GM10248 (cell line): Measurements from ENCODE around the gene NDUFV2.

ENCODE experiments used
- CTCF ChIA-PET: fragments of 300-600 bp; sonication (Branson Sonifier 250); formaldehyde crosslinking; extraction: SDS; loops from one replicate; lab custom pipeline; 2021; ENCODE audit warnings: antibody characterized with exemption; lab: Yijun Ruan, JAX
- POLR2A ChIA-PET: fragments of 350-650 bp; sonication (Branson Sonifier 250); formaldehyde crosslinking; extraction: SDS; loops from one replicate; lab custom pipeline; 2020; ENCODE audit warnings: antibody characterized with exemption; lab: Yijun Ruan, JAX
- DNase-seq: peaks from one replicate; pipeline ENCODE4 v3.0.0; 2012; ENCODE audit errors: extremely low spot score
- TF ChIP-seq, protein P1 (sequence below): IDR thresholded peaks from 2 replicates; pipeline ENCODE4 v1.5.1; 2012; ENCODE audit warnings: mild to moderate bottlenecking, low read depth; ENCODE audit errors: extremely low read depth, missing control alignments, control extremely low read depth

Gene NDUFV2

DNA sequence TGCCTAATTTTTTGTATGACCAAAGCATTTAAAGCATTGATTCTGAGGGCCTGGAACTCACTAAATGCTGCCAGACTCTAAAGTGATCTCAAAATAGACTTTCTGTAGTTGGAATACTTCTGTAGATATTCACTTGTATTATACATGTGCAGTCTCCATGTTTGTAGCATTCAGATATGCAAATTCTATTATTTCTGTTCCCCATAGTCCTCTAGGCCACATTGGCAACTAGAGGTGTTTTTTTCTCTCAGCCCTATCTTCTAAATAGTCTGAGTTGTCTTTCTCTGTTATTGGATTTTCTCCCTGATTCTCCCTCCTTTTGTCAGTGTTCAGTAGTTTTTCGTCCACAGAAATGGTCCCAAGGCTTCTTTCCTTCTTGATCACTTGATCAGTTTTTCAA lies 72.6 kb downstream of the NDUFV2 start:
- DNase-seq = no peak
- ChIA-PET POLR2A (no interaction called here), CTCF (interaction anchor here (1.6 to 1.9 kb wide), 2 partner anchors 9 to 24 kb away, joined by 3 to 4 read pairs; no protein-coding TSS in a partner anchor)
- TF ChIP-seq, protein P1, sequence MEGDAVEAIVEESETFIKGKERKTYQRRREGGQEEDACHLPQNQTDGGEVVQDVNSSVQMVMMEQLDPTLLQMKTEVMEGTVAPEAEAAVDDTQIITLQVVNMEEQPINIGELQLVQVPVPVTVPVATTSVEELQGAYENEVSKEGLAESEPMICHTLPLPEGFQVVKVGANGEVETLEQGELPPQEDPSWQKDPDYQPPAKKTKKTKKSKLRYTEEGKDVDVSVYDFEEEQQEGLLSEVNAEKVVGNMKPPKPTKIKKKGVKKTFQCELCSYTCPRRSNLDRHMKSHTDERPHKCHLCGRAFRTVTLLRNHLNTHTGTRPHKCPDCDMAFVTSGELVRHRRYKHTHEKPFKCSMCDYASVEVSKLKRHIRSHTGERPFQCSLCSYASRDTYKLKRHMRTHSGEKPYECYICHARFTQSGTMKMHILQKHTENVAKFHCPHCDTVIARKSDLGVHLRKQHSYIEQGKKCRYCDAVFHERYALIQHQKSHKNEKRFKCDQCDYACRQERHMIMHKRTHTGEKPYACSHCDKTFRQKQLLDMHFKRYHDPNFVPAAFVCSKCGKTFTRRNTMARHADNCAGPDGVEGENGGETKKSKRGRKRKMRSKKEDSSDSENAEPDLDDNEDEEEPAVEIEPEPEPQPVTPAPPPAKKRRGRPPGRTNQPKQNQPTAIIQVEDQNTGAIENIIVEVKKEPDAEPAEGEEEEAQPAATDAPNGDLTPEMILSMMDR = no peak

DNA sequence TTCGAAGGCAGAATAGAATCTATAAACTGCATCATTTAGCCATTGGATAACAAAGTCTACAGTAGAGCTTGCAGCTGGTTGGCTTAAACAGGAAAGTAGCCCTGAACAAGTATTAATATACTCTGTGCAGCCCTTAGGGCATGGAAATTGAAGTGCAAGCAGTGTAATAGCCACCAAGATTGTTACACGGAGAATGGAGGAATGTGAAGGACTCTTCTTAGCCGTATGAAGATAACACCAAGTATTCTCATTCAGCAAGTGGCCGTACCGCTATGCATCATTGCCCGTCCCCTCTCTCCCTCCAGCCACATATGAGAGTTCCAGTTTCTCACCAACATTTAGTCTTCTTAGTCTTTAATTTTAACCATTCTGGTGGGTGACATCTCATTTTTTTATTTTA lies 74.5 kb downstream of the NDUFV2 start:
- ChIA-PET CTCF (interaction anchor here (1.9 kb wide), 1 partner anchor 7 kb away, joined by 4 read pairs; no protein-coding TSS in a partner anchor), POLR2A (no interaction called here)
- TF ChIP-seq, protein P1 = no peak
- DNase-seq = no peak

DNA sequence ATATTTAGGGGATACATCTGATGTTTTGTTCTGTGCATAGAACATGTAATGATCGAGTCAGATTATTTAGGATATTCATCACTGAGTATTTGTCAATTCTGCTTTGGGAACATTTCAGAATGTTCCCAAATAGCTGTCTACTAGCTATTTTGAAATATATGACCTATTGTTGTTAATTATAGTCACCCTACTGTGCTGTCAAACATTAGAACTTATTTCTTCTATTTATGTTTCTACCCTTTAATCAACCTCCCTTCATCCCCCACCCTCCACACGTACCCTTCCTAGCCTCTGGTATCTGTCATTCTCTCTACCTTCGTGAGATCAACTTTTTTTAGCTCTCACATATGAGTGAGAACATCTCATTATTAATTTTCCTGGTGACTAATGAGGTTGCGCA lies 75.0 kb downstream of the NDUFV2 start:
- ChIA-PET CTCF (no interaction called here), POLR2A (no interaction called here)
- TF ChIP-seq, protein P1 = no peak
- DNase-seq = no peak

DNA sequence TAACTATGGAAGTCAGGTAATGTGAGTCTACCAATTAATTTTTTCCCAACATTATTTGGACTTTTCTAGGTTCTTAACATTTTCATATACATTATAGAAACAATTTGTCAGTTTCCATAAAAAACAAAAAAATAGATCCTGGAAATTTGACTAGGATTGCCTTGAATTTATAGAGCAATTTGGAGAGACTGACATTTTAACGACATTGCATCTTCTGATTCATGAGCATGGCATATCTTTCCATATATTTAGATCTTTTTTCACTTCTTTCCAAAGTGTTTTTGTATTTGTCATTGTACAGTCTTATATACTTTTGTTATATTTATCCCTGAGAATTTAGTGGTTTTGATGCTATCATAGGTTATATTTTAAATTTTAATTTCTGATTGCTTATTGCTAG lies 76.1 kb downstream of the NDUFV2 start:
- CTCF ChIA-PET = no interaction called here
- TF ChIP-seq, protein P1 = no peak
- POLR2A ChIA-PET = no interaction called here

DNA sequence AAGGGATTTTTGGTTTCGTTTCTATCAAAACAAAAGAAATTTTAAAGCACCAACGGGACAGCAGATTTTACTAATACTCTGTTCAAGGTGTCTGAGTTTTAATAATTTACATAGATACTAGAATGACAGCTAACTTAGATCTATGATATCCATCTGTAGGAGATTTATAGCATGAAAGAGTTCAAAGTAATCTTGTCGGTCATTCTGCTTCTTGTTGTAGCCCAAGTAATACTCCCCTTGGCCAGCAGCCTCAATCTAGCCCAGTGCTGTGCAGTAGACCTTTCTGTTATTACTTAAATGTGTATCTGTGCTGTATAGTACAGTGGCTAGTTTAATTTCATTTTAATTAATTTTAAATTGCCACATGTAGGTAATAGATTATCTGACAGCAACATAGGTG lies 78.8 kb downstream of the NDUFV2 start:
- TF ChIP-seq, protein P1 = no peak
- POLR2A ChIA-PET = no interaction called here
- CTCF ChIA-PET = interaction anchor here (0.7 to 1.7 kb wide), 7 partner anchors 10 to 334 kb away, joined by 3 to 4 read pairs (median 3); partner anchors contain the start of gene TWSG1
- DNase-seq = no peak

More for the DNA sequence above, 76.1 kb downstream of the NDUFV2 start:
- no peak for DNase-seq

DNA sequence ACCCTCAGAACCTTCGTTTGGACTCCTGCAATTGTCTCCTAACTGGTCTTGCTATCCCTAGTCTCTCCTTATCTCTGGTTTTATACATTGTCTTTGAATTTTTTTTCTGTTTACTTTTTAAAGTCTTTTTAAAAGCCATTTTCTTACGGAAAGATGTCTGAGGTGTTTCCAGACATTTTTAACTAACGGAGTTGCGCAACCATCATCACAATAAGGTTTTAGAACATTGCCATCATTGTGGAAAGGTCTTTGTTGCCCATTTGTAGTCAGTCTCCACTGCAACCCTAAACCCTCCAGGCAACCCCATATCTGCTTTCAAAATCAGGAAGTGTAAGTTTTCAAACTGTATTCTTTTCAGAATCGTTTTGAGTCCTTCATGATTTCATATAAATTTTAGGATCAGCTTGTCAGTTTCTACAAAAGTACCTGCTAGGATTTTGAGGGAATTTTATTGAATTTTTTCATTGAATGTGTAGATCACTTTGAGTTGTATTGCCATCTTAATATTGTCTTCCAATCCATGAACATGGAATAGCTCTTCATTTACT lies 80.4 kb downstream of the NDUFV2 start:
- POLR2A ChIA-PET = no interaction called here
- no peak for DNase-seq
- TF ChIP-seq, protein P1 = no peak

More for the DNA sequence above, 80.4 kb downstream of the NDUFV2 start:
- CTCF ChIA-PET = interaction anchor here (1.7 kb wide), 1 partner anchor 33 kb away, joined by 3 read pairs; no protein-coding TSS in a partner anchor
